ENCODE data around the gene DAPL1. TPM values are rescaled to one million over a fixed set of nuclear protein-coding genes. Genes with fewer than 3 reads are reported as not detected.
A peak's percentile ranks its signal among the peaks of the same experiment; 100 is the strongest.

The DAPL1 gene
- polyA plus RNA-seq, 1 donor = not detected

DNA sequence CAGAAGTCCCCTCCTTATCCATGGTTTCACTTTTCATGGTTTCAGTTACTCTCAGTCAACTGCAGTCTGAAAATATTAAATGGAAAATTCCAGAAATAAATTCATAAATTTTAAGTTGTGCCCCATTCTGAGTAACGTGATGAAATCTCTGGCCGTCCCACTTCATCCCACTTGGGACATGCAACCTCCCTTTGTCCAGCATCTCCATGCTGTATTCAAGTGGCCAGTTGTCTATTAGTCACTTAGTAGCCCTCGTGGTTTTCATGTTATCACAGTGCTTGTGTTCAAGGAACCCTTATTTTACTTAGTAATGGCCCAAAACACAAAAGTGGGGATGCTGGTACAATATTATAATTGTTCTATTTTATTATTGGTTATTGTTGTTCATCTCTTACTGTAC lies 18.0 kb upstream of the DAPL1 start:
- DNase-seq (ENCODE audit: low read depth) = no peak

DNA sequence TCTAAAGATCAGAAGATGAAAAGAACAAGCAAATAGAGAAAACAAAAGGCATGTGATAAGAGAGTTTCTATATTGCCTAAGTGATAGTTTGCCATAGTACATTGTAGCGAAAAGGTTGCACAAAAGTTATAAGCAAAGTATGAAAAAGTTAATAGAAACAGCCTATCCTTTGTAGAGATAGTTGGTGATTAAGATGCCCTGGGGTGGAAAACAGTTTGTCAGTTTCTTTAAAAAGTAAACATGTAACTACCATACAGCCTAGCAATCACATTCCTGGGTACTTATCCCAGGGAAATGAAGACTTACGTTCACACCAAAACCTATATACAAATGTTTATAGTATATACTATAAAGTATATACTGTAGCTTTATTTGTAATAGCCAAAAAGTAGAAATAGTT lies 16.9 kb upstream of the DAPL1 start:
- DNase-seq (ENCODE audit: low read depth) = no peak

DNA sequence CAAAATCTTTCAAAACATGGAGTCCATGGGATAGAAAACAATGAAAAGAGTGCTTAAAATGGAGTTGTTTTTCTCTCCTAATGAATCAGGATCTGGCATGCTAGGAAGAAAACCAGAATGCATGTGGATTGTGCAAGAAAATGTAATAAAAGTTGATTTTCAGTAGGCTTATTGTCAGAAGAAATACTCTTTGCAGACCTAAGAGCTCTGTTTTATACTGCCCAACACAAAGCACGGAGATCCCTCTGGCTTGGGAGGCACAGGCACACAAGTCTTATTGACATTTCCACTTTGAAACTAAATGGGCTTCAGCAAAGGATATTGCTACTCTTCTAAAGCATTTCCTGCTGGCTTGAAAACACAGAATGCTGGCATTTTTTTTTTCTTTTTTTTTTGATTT lies 15.5 kb upstream of the DAPL1 start:
- no peak for DNase-seq (ENCODE audit: low read depth)

DNA sequence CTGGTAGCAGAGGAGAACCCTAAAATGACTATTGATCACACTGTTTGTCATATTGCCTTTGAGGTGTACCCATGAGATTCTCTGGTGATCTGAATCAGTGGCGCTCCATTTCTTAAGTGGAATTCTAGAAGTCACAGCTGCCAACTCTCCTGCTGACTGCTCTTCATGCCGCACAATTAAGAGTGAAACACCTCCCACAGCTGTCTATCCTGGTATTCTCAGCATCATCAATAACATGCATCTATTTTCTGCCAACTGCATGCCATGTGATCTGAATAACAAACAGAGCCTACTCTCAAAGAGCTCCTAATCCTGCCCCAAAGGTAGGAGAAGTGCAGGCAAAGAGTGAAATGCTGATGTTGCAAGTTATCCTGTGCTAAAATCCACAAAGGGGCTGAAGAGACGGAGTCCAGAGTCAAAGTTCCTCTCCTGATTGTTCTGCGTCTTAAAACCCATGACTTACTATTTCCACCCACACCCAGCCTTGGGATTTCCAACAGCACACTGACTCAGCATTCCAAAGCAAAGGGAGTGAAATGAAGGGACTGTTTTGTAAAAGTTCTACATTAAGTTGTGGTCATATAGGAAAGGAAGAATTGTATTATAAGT lies 13.7 kb upstream of the DAPL1 start:
- DNase-seq (ENCODE audit: low read depth) = peak; percentile 11

DNA sequence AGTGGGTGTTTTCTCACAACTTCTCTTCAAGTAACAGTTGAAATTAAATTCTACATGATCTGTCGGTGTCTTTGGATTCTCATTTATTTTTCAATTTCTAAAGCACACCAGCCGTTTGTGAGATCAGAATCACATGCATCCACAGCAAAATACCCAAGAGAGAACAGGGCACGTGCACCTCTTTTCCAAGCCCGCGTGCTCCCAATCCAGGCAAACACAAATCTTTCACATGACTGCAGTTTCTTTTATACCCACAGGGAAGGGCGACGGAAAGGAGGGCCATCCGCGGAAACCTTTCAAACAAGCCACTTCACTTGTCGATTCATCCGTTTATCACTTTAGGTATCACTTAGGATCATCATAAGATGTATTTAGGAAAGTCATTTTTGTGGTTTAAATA lies 13.0 kb upstream of the DAPL1 start:
- no peak for DNase-seq (ENCODE audit: low read depth)

DNA sequence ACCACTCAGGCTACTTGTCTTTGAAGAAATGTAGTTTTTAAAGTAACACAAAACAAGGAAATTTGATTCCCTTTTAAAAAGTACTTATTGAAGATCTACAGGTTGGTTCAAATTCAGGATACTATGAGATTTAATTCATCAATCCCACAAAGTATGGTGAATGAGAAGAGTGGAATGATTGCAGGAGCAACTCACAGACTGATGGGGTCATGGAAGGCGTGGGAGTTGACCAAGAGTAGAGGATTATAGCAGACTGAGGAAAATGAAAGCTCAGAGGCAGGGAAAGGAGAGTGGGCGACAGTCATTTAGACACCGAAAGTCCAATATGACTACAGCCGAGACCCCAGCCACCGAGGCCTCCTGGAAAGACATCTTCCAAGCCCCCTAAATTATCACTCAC lies 12.5 kb upstream of the DAPL1 start:
- no peak for DNase-seq (ENCODE audit: low read depth)

DNA sequence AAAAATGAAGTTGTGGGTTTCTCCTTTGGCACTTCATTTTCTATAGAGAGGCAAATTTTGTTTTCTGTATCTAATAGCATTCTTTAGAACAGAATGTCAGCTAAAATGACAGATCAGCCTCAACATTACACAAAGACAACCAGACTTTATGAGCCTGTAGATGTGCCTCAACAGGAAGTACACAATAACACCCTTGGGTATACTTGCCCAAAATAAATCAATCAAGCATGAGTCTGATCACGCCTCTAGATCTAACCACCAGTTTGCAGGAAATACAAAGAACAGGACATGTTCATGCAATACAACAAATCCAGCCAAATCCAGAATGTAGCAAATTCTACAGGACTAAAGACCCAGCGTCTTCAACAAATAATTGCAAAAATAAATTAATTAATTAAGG lies 11.2 kb upstream of the DAPL1 start:
- no peak for DNase-seq (ENCODE audit: low read depth)

DNA sequence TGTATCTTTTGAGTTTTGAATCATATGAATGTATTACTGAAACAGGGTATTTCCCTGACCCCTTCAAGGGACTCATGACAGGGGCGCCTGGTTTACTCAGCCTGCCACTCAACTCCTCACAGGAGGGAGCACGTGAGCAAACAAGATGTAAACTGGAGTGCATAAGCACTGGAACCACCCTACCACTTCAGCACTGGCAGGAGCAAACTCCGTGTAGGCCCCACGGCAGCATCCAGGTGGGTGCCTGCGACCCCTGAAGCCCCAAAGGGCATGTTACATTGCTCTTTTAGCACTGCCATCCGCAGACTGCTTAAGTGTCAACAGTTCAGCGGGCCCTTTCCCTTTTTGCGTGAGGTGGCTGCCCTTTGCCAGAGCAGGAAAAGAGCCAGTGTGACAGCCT lies 8.2 kb upstream of the DAPL1 start:
- no peak for DNase-seq (ENCODE audit: low read depth)

DNA sequence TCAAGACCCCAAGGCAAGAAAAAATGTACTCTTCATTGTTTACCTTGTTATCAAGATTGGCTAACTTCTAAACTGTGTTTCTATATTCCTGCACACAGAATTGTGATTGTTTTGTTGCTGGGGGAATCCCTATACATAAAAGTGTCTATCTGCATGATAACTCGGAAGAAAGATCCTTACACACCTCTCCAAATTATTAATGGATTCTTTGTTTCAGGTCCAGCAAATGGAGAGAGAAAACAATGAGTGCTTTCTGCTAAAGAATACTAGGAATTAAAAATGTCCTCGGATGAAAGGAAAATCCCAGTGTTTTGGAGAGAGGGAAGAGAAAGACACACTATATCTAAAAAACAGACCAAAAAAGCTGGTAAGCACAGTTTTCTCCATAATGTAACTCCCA lies 6.2 kb upstream of the DAPL1 start:
- no peak for DNase-seq (ENCODE audit: low read depth)

DNA sequence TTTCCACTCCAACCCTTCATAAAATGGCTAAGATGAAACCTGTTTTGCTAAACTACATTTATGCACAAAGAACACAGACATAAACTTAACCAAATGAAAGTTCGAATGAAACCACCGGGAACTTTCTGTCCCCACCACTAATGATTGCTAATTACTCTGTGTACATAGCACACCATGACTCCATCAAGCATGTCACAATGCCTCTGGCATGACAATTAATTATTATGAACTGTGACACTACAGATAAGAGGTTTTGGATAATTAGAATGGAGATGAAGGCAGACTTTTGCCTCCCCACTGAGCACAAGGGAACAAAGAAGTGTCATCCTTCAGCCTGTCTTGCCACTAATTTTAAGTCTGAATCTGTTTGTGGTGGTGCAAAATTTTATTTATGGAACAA lies 1.5 kb downstream of the DAPL1 start:
- no peak for DNase-seq (ENCODE audit: low read depth)

DNA sequence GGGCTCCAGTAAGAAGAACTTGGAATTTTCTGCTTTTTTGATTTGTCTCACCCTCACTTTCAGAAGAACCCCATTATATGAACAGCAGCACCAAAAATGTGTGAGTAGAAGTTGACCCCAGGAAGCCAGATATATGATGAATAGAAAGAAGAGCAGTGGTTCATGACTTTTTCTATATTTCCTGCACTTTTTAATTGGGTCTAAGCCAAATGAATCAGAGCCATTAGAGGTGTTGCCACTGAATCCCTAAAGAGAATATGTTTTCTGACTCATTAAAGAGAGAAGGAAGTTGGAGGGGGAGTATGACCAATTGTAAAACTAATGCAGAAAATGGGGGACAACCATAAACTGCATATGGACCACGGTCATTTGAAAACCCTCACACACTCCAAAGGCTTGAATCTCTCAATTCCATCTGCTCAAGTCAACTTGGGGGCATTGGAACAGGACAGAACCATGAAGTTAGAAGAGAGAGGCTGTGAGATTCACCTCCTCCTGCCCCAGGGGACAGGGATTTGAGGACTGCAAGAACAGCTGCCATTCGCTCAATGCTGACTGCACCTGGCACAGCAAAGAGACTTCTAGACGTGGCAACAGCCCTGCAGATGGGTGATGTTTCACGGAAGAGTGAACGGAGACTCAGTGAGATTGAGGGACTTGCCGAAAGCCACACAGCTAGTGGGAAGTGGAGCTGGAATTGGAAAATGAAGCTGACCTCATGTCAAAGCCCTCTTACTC lies 3.0 kb downstream of the DAPL1 start:
- no peak for DNase-seq (ENCODE audit: low read depth)

DNA sequence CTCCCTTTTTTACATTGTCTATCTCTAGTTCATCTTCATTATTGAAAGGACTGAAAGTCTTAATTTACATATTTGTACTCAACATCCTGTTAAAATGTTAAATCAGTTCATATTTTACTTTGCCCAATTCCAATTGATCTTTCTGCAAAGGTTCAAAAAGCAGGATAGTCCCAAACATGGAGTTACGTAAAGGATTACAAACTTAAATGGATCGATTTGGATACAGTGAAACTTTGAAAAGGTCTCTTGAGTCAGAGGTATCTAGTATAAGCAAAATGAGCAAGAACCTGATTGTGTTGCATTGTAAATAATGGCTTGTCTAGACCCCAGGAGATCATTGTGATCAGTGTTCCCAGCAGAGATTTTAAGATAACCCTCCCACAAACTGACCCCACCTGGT lies 4.1 kb downstream of the DAPL1 start:
- no peak for DNase-seq (ENCODE audit: low read depth)

DNA sequence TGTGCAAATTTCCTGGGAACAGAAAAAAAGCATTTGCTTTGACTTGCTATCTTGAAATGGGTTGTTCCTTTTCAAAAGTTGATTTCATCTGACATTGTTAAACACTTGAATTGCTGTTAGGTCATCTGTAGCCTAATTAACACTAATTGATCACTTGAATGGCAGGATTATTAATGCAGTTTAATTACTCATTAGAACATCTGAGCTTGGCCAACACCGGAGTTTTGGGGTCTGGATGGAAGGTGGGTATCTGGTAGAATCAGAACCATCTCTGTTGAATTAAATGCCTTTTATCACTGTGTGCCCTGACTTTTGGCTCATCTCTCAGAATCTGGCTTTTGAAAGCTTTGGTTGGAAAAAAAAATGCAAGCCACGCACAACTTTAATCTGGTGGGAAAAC lies 8.4 kb downstream of the DAPL1 start:
- no peak for DNase-seq (ENCODE audit: low read depth)

DNA sequence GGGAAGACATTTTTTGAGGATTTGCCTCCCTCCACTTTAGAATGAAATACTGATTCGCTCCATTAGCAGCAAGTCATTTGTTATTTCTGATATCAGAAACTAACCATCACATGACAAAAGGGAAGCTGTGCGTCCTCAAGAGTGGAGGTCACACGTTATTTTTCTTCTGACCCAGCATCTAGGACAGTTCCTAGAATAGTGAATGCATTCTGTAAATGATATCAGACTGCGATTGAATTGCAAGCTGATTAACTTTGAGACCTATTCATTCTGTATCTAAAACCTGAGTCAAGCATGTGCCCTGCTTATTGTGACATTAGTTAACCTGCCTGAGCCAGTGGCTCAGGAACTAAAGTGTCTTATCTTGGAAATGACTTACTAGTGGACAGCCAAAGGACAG lies 10.1 kb downstream of the DAPL1 start:
- no peak for DNase-seq (ENCODE audit: low read depth)

DNA sequence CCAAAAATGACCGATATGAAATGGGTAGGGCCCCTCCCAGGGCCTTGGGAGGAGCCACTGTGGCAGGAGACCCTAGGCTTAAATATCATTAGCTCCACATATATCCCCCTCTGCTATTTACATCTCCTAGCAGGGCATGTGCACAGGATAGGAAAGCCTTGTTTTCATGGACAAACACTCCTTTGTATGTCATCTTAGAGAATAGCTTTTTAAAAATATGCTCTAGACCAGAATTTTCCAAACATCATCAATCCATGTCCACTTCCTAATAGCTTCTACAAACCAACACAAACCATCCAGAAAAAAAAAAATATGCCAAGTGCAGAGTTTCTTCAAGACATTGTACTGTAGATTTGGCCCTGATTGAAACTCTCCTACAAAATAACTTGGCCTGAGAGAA lies 10.8 kb downstream of the DAPL1 start:
- DNase-seq (ENCODE audit: low read depth) = no peak

DNA sequence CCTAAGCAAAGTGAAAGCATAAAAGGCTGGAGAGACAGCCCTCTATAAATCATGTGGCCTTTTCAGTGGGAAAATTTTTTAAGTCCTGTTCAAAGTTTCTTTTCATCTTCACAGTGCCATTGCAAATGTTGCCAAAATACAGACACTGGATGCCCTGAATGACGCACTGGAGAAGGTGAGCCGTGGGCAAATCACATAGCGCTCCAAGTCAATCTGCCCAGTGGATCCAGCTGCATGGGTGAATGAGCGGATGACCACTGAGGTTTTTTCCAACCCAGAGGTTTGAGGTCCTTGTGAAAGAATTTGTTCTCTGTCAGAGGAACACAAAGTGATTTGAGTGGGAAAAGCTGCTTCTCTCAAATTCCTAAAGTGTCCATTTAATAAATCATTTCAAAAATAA lies 11.8 kb downstream of the DAPL1 start:
- no peak for DNase-seq (ENCODE audit: low read depth)

DNA sequence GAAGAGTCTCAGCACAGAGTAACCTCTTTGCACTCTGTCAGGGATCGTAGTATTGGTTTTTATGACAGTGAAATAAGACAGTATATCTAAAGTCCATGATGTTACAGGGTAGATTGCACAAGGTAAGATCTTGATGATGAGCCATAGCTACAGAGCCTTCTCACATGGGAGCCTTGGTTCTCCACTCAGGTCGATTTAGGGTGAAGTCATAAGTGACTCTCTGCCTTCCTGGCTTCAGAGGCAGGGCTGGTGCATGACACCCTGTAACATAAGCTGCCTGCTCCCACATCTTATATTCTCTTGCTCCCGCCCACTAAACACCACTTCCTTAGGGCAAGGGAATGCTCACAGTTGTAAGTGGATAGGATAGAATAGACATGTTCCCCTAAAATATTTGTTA lies 13.3 kb downstream of the DAPL1 start:
- no peak for DNase-seq (ENCODE audit: low read depth)

DNA sequence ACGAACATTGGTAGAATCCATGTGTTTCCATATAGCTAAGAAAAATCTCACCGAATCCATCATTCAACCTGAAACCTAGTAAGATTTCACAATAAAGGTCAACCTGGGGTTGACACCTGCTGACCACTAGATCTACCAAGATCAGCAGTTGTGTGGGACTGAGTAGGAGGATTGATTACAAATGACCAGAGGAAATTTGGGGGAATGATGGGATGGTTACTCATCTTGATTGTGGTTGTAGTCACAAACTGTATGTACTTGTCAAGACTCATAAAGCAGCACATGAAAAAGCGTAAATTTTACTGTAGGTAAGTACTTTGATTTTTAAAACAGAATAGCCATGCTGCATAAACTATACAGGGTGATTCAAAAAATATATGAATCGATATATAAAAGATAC lies 14.7 kb downstream of the DAPL1 start:
- no peak for DNase-seq (ENCODE audit: low read depth)

DNA sequence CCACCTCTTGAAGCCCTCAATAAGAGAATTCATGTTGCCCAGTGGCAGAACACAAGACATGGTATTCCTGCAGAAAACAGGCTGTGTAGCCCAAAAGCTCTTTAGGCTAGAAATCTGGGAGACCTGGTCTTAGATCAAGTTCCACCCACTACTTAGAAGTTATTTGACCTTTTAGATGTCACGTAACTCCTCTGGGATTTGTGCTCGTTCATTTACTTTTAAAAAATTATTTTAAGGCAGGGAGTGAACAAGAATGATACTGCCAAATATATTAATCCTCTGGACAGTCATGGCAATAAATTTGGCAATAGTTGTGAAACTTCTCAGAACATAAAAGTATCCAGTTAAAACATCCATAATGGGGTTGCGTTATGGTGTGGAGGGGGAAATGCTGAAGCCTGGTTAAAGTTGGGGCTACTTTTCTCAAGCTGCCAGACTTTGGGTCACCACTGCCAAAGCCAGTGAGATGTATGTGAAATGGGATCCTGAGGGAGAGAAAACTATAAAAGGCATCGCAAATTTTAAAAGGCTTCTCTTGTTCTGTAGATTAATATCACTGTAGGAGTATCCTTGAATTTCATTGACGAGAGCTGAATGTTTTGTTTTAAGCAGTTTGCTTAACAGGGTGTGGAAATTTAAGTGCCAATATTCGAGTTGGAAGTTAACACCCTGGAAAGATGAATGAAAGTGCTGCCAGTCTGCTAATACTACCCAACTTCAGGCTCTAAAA lies 15.8 kb downstream of the DAPL1 start:
- DNase-seq (ENCODE audit: low read depth) = no peak

DNA sequence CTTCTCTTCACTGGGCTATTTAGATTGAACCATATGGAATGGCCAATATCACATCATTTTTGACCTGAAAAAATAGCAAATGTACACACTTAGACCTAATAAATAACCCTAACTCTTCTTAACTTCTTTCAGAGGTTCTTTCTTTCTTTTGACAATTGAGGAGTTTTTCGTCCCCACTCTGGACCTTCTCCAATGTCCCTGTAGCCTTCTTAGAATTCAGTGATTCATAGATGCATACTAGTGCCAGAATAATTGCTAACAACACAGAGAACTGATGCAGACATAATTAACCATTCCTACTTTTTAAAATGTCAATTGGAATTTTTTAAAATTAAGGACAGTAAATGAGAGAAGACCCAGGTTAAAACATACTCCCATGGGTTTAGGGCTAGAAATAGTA lies 20.0 kb downstream of the DAPL1 start:
- no peak for DNase-seq (ENCODE audit: low read depth)

DNA sequence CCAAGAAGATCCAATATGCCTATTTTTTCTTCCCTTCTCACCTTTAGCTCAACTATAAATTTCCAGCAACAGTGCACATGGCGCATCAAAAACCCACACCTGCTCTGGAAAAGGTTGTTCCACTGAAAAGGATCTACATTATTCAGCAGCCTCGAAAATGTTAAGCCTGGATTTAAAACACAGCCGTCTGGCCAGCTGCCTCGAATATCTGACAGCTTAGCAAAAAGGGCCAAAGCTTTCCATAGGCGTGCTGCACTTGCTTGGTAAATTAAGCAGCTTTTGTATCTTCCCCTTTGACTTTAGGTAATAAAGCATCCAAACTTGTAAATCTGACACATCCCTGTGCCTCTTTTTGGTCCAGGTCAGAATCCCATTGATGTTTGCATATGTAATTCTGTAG lies 20.5 kb downstream of the DAPL1 start:
- DNase-seq (ENCODE audit: low read depth) = no peak

DNA sequence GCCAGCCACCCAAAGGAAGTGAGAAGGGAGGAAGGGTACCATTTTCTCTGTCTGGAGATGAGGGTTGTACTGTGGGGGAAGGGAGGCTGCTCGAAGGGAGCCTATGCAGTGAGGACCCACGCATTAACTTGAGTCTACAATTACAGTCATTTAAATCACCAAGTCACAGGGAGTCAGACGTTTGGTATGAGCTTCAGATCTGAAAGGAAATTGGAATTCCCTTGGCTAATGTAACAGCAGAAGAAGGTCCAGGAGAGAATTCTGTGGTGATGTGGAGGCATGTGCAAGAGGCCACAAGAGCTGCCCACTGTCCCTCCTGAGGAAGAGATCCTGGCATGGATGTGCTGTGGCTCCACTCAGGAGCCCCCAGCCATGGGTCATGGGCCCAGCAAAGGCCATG lies 22.5 kb downstream of the DAPL1 start:
- DNase-seq (ENCODE audit: low read depth) = no peak

DNA sequence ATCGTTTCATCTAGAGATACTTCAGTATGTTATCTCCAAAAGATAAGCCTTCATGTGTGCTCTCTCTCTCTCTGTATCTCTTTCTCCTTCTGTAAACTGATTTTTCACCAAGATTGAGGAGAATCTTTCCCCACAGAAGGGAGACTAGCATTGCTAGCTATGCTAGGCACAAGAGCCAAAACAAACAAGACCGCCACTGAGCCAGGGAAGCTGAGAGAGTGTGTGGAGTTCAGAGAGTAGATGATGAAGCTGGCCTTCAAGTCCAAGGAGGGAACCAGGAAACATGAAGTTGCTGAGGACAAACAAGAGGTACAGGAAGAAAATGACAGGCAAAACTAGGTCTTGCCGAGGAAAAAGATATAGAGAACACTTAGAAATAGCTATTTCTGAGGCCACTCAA lies 23.4 kb downstream of the DAPL1 start:
- no peak for DNase-seq (ENCODE audit: low read depth)

Data from forelimb muscle (tissue), 1 donor.